ENCODE results near the gene DNAH9.

GRCh38 chr17:11853321-11854151 lies 255.3 kb downstream of the DNAH9 start:
- TF ChIP-seq POLR2A (IDR thresholded peaks at IDR 0.05), result no peak
- TF ChIP-seq, protein P1, sequence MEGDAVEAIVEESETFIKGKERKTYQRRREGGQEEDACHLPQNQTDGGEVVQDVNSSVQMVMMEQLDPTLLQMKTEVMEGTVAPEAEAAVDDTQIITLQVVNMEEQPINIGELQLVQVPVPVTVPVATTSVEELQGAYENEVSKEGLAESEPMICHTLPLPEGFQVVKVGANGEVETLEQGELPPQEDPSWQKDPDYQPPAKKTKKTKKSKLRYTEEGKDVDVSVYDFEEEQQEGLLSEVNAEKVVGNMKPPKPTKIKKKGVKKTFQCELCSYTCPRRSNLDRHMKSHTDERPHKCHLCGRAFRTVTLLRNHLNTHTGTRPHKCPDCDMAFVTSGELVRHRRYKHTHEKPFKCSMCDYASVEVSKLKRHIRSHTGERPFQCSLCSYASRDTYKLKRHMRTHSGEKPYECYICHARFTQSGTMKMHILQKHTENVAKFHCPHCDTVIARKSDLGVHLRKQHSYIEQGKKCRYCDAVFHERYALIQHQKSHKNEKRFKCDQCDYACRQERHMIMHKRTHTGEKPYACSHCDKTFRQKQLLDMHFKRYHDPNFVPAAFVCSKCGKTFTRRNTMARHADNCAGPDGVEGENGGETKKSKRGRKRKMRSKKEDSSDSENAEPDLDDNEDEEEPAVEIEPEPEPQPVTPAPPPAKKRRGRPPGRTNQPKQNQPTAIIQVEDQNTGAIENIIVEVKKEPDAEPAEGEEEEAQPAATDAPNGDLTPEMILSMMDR (IDR thresholded peaks at IDR 0.05), result no peak
